ENCODE results near the gene EPS8L2.
A peak's percentile ranks its signal among the peaks of the same experiment; 100 is the strongest.

Gene EPS8L2

GRCh38 chr11:659532-660085 lies 46.4 kb upstream of the EPS8L2 start:
- H2AFZ ChIP-seq (ENCODE audit: low read depth) = no peak overlapping the region
- no peaks in the 10 kb centered on the region for H3K79me2 ChIP-seq (ENCODE audit: insufficient read depth, low read depth)
- no peaks in the 10 kb centered on the region for H3K4me1 ChIP-seq (ENCODE audit: low read depth, poor library complexity, severe bottlenecking)
- H3K9ac ChIP-seq = no peak overlapping the region
- peaks cover 4% of the 10 kb centered on the region; the same call in 1 of the 2 replicates for H3K36me3 ChIP-seq (ENCODE audit: insufficient read depth)
- H3K27ac ChIP-seq = no peak overlapping the region
- H3K4me3 ChIP-seq (IDR thresholded peaks at IDR 0.05; ENCODE audit: insufficient read depth, low read depth, low read length) = no peak overlapping the region
- no peaks in the 10 kb centered on the region for H3K27me3 ChIP-seq (ENCODE audit: insufficient read depth, low read depth)
- no peak for TF ChIP-seq CTCF (conservative IDR thresholded peaks at IDR 0.05; ENCODE audit: low read depth, low read length)
- H4K20me1 ChIP-seq (ENCODE audit: insufficient read depth) = no peaks in the 10 kb centered on the region
- H3K4me2 ChIP-seq = no peak overlapping the region

GRCh38 chr11:660281-660680 lies 45.8 kb upstream of the EPS8L2 start:
- no peaks in the 10 kb centered on the region for H4K20me1 ChIP-seq (ENCODE audit: insufficient read depth)
- H3K4me2 ChIP-seq = no peak overlapping the region
- peaks cover 4% of the 10 kb centered on the region; the same call in 1 of the 2 replicates for H3K36me3 ChIP-seq (ENCODE audit: insufficient read depth)
- peaks cover 4% of the 10 kb centered on the region for H3K4me1 ChIP-seq (ENCODE audit: low read depth, poor library complexity, severe bottlenecking)
- H2AFZ ChIP-seq (ENCODE audit: low read depth) = no peak overlapping the region
- no peaks in the 10 kb centered on the region for H3K27me3 ChIP-seq (ENCODE audit: insufficient read depth, low read depth)
- no peak overlapping the region for H3K9ac ChIP-seq
- TF ChIP-seq CTCF (conservative IDR thresholded peaks at IDR 0.05; ENCODE audit: low read depth, low read length) = no peak
- no peak overlapping the region for H3K27ac ChIP-seq
- H3K4me3 ChIP-seq (IDR thresholded peaks at IDR 0.05; ENCODE audit: insufficient read depth, low read depth, low read length) = no peak overlapping the region
- H3K79me2 ChIP-seq (ENCODE audit: insufficient read depth, low read depth) = no peaks in the 10 kb centered on the region

GRCh38 chr11:660681-661444 lies 45.2 kb upstream of the EPS8L2 start:
- Histone ChIP-seq H2AFZ (ENCODE audit: low read depth) (no peak overlapping the region), H3K36me3 (ENCODE audit: insufficient read depth) (peaks cover 4% of the 10 kb centered on the region; the same call in 1 of the 2 replicates), H3K9ac (no peak overlapping the region), H3K27ac (no peak overlapping the region), H3K79me2 (ENCODE audit: insufficient read depth, low read depth) (no peaks in the 10 kb centered on the region), H3K4me1 (ENCODE audit: low read depth, poor library complexity, severe bottlenecking) (peaks cover 10% of the 10 kb centered on the region), H3K4me2 (no peak overlapping the region), H3K4me3 (IDR thresholded peaks at IDR 0.05; ENCODE audit: insufficient read depth, low read depth, low read length) (no peak overlapping the region), H3K27me3 (ENCODE audit: insufficient read depth, low read depth) (no peaks in the 10 kb centered on the region), H4K20me1 (ENCODE audit: insufficient read depth) (no peaks in the 10 kb centered on the region)
- no peak for TF ChIP-seq CTCF (conservative IDR thresholded peaks at IDR 0.05; ENCODE audit: low read depth, low read length)

GRCh38 chr11:662689-663274 lies 43.2 kb upstream of the EPS8L2 start:
- Histone ChIP-seq H3K27ac (no peak overlapping the region), H4K20me1 (ENCODE audit: insufficient read depth) (no peaks in the 10 kb centered on the region)
- peak; percentile 78 for TF ChIP-seq CTCF (conservative IDR thresholded peaks at IDR 0.05; ENCODE audit: low read depth, low read length)

More at GRCh38 chr11:662689-663274, 43.2 kb upstream of the EPS8L2 start:
- Histone ChIP-seq H3K79me2 (ENCODE audit: insufficient read depth, low read depth) (no peaks in the 10 kb centered on the region), H3K9ac (no peak overlapping the region), H3K4me3 (IDR thresholded peaks at IDR 0.05; ENCODE audit: insufficient read depth, low read depth, low read length) (no peak overlapping the region), H3K36me3 (ENCODE audit: insufficient read depth) (peaks cover 4% of the 10 kb centered on the region; the same call in 1 of the 2 replicates), H3K27me3 (ENCODE audit: insufficient read depth, low read depth) (no peaks in the 10 kb centered on the region), H3K4me1 (ENCODE audit: low read depth, poor library complexity, severe bottlenecking) (peaks cover 27% of the 10 kb centered on the region), H3K4me2 (no peak overlapping the region), H2AFZ (ENCODE audit: low read depth) (no peak overlapping the region)
